UCSD-AML1 (cell line): ENCODE measurements around the gene GPR68.
A peak's percentile ranks its signal among the peaks of the same experiment; 100 is the strongest.
"Not testable (repeated sequence)": the region's sequence is repeated elsewhere in the genome, so short reads cannot be mapped to it uniquely, and the experiment has no call there.

Source experiments
- DNase-seq: peaks from one replicate; lab custom pipeline; 2025; ENCODE audit not compliant: unreplicated experiment; lab: John Stamatoyannopoulos, UW

Gene GPR68

GRCh38 chr14:91252871-91253794 lies 8.6 kb upstream of the GPR68 start:
- no peak for DNase-seq

- DNase-seq: no peak
These were observed 6.4 kb upstream of the GPR68 start for GRCh38 chr14:91250912-91251311.

GRCh38 chr14:91249841-91250616 lies 5.5 kb upstream of the GPR68 start:
- DNase-seq: peak; percentile 76

GRCh38 chr14:91246051-91246852 lies 1.7 kb upstream of the GPR68 start:
- no peak for DNase-seq

- DNase-seq: not testable (repeated sequence)
These were observed 1.1 kb upstream of the GPR68 start for GRCh38 chr14:91245616-91246015.

- DNase-seq: no peak
These were observed 525 bp upstream of the GPR68 start for GRCh38 chr14:91245029-91245428.

GRCh38 chr14:91243074-91243471 lies 1.4 kb downstream of the GPR68 start:
- no peak for DNase-seq

GRCh38 chr14:91242635-91243034 lies 1.9 kb downstream of the GPR68 start:
- no peak for DNase-seq

GRCh38 chr14:91241863-91242262 lies 2.6 kb downstream of the GPR68 start:
- DNase-seq: no peak

- DNase-seq: no peak
These were observed 5.8 kb downstream of the GPR68 start for GRCh38 chr14:91238661-91239060.

GRCh38 chr14:91238085-91238484 lies 6.4 kb downstream of the GPR68 start:
- no peak for DNase-seq

GRCh38 chr14:91237219-91237618 lies 7.3 kb downstream of the GPR68 start:
- DNase-seq: no peak

- DNase-seq: no peak
These were observed 8.7 kb downstream of the GPR68 start for GRCh38 chr14:91235841-91236240.

GRCh38 chr14:91234791-91235114 lies 9.8 kb downstream of the GPR68 start:
- no peak for DNase-seq

GRCh38 chr14:91233936-91234790 lies 10.3 kb downstream of the GPR68 start:
- no peak for DNase-seq

GRCh38 chr14:91232603-91233002 lies 11.9 kb downstream of the GPR68 start:
- no peak for DNase-seq

- no peak for DNase-seq
These were observed 12.5 kb downstream of the GPR68 start for GRCh38 chr14:91232052-91232451.

- no peak for DNase-seq
These were observed 13.1 kb downstream of the GPR68 start for GRCh38 chr14:91231446-91231845.

GRCh38 chr14:91230397-91231035 lies 14.0 kb downstream of the GPR68 start:
- DNase-seq: no peak

- DNase-seq: peak; percentile 60
These were observed 14.7 kb downstream of the GPR68 start for GRCh38 chr14:91229743-91230200.
